ENCODE measurements around the gene LINGO4. TPM values are rescaled to one million over a fixed set of nuclear protein-coding genes. Genes with fewer than 3 reads are reported as not detected.

The LINGO4 gene
- total RNA-seq, 1 donor from 2014 or later, result under 0.01 TPM

DNA sequence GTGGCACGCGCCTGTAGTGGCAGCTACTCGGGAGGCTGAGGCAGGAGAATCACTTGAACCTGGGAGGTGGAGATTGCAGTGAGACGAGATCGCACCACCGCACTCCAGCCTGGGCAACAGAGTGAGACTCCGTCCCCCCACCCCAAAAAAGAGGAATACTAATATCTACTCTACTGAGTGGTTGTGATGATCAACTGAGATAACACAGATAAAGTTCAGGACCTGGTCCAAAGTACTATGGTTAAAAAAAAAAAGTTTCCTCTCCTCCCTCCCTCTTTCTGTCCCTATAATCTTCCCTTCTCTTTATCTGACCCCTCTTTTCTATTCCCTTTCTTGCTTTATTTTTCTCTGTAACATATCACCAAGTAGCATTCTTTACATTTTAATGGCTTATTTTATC, 30.4 kb upstream of the LINGO4 start:
- H3K27me3 ChIP-seq (ENCODE audit: control insufficient read depth in 3 of 3, insufficient read depth in 3 of 3, low read length in 3 of 3), result peaks cover 19 to 34% (median 33%) of the 10 kb centered on the region in 3 donors
- no peak overlapping the region for H3K27ac ChIP-seq (ENCODE audit: low read depth, low read length)
- H3K4me1 ChIP-seq (ENCODE audit: control insufficient read depth in 3 of 3, insufficient read depth in 3 of 3, low read length in 3 of 3), result peaks cover 25 to 57% (median 38%) of the 10 kb centered on the region in 3 donors
- H3K36me3 ChIP-seq (ENCODE audit: control insufficient read depth in 3 of 3, insufficient read depth in 3 of 3, low read length in 3 of 3), result peaks cover 0 to 2% (median 0%) of the 10 kb centered on the region in 3 donors
- no peaks in the 10 kb centered on the region for H3K9me3 ChIP-seq (ENCODE audit: control insufficient read depth in 3 of 3, low read length in 3 of 3)
- no peak overlapping the region for H3K9ac ChIP-seq (ENCODE audit: low read depth in 1 of 3, low read length in 3 of 3)
- no peak overlapping the region for H3K4me3 ChIP-seq (ENCODE audit: low read length in 3 of 3)

DNA sequence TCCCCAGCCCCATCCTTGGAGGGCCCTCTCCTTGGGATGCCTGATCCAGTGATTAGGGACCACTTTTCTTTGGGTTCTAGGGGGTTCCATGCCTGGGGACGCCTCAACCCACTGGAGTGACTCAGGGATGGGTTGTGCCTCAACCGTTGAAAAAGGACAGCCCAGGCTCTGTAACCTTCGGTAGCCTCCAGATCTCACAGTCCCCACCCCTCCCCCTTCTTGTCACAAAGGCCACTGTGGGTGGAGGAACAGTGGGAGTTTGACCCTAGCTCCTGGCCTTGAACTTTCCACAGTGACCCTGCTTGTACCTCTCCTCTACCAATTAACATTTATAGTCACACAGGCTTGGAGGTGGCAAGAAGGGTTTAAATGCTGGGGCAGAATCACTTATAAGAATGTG, 29.0 kb upstream of the LINGO4 start:
- no peak overlapping the region for H3K4me3 ChIP-seq (ENCODE audit: low read length in 3 of 3)
- peaks cover 0 to 2% (median 0%) of the 10 kb centered on the region in 3 donors for H3K36me3 ChIP-seq (ENCODE audit: control insufficient read depth in 3 of 3, insufficient read depth in 3 of 3, low read length in 3 of 3)
- no peak overlapping the region for H3K27ac ChIP-seq (ENCODE audit: low read depth, low read length)
- no peaks in the 10 kb centered on the region for H3K9me3 ChIP-seq (ENCODE audit: control insufficient read depth in 3 of 3, low read length in 3 of 3)
- peaks cover 36 to 65% (median 44%) of the 10 kb centered on the region in 3 donors for H3K4me1 ChIP-seq (ENCODE audit: control insufficient read depth in 3 of 3, insufficient read depth in 3 of 3, low read length in 3 of 3)
- H3K27me3 ChIP-seq (ENCODE audit: control insufficient read depth in 3 of 3, insufficient read depth in 3 of 3, low read length in 3 of 3), result peaks cover 13 to 23% (median 19%) of the 10 kb centered on the region in 3 donors
- peak overlapping the region in 1 of 3 donors; percentile 45 for H3K9ac ChIP-seq (ENCODE audit: low read depth in 1 of 3, low read length in 3 of 3)

DNA sequence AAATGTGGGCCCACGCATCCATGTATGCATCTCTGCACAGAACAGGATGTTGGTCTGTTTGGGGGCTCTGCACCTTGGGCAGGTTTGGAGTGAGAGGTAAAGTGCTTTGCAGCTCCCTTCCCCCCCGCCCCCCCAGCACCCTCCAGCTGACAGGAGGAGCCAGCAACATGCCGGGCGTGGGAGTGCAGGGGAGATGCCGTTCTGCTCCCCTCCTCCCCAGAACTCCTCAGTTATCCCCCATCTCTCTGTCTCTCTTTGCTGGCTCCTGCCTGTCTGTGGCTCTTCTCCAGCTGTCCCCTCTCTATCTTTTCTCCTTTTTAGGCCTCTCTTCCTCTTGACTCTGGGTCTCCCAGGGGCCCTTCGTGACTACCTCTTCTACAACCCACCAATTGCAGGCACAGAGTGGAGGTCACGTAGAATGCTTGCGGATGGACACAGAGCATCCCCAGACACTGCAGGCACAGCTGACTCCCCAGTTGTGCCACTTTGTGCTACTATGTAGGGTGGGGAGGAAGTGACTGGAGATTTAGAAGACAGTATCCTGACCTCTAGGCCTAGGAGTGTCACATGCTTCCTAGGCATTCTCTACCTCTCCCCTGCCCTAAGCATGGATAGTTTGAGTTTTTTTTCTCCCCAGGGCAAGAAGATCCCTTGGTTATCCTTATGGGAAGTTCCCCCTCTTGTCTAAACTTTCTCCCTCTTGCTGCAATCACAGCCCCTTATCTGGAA, 28.1 kb upstream of the LINGO4 start:
- peak overlapping the region; percentile 23 to 76 (median 63) for H3K9ac ChIP-seq (ENCODE audit: low read depth in 1 of 3, low read length in 3 of 3)

DNA sequence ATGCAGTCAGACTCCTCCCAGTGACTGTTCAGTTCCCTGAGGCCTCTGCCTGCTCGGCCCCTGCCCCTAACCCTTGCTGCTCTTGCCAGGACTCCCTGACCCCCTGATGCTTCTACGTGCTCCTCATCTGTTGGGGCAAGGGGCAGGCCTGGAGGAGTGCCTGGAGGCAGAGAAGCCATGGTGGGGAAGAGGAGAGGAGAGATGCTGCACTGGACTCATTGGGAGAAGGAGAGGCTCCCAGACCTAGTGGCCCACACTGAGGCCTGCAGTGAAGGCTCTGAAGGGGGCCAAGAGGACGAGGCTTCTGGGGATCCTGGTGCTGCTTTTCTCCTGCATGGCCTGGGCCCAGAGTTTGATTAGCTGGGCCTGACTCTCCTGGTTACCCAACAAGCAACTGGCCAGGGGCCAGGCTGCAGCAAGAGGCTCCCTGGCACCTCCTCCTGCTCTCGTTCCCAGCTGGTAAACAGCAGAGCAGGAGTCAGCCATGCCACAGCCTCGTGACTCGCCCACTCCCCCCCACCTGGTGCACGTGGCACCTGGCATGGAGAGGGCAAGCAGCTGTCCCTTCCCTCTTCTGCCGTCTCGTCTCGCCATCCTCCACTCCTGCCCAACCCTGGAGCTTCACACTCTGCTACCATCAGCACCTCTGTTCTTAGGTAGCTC, 27.2 kb upstream of the LINGO4 start:
- peak overlapping the region; percentile 38 to 87 (median 85) for H3K4me3 ChIP-seq (ENCODE audit: low read length in 3 of 3)
- peak overlapping the region; percentile 96 for H3K27ac ChIP-seq (ENCODE audit: low read depth, low read length)
- H3K9ac ChIP-seq (ENCODE audit: low read depth in 1 of 3, low read length in 3 of 3), result peak overlapping the region; percentile 27 to 100 (median 40)
- H3K4me1 ChIP-seq (ENCODE audit: control insufficient read depth in 3 of 3, insufficient read depth in 3 of 3, low read length in 3 of 3), result peaks cover 41 to 69% (median 53%) of the 10 kb centered on the region in 3 donors
- no peaks in the 10 kb centered on the region for H3K9me3 ChIP-seq (ENCODE audit: control insufficient read depth in 3 of 3, low read length in 3 of 3)
- H3K36me3 ChIP-seq (ENCODE audit: control insufficient read depth in 3 of 3, insufficient read depth in 3 of 3, low read length in 3 of 3), result peaks cover 4 to 7% (median 6%) of the 10 kb centered on the region in 3 donors
- H3K27me3 ChIP-seq (ENCODE audit: control insufficient read depth in 3 of 3, insufficient read depth in 3 of 3, low read length in 3 of 3), result peaks cover 4 to 8% (median 5%) of the 10 kb centered on the region in 3 donors

More for the DNA sequence above, 28.1 kb upstream of the LINGO4 start:
- H3K4me3 ChIP-seq (ENCODE audit: low read length in 3 of 3), result peak overlapping the region; percentile 24 to 38 (median 35)
- H3K36me3 ChIP-seq (ENCODE audit: control insufficient read depth in 3 of 3, insufficient read depth in 3 of 3, low read length in 3 of 3), result peaks cover 0 to 3% (median 2%) of the 10 kb centered on the region in 3 donors
- H3K4me1 ChIP-seq (ENCODE audit: control insufficient read depth in 3 of 3, insufficient read depth in 3 of 3, low read length in 3 of 3), result peaks cover 42 to 68% (median 50%) of the 10 kb centered on the region in 3 donors
- no peaks in the 10 kb centered on the region for H3K9me3 ChIP-seq (ENCODE audit: control insufficient read depth in 3 of 3, low read length in 3 of 3)
- H3K27ac ChIP-seq (ENCODE audit: low read depth, low read length), result peak overlapping the region; percentile 96
- peaks cover 7 to 14% (median 13%) of the 10 kb centered on the region in 3 donors for H3K27me3 ChIP-seq (ENCODE audit: control insufficient read depth in 3 of 3, insufficient read depth in 3 of 3, low read length in 3 of 3)

DNA sequence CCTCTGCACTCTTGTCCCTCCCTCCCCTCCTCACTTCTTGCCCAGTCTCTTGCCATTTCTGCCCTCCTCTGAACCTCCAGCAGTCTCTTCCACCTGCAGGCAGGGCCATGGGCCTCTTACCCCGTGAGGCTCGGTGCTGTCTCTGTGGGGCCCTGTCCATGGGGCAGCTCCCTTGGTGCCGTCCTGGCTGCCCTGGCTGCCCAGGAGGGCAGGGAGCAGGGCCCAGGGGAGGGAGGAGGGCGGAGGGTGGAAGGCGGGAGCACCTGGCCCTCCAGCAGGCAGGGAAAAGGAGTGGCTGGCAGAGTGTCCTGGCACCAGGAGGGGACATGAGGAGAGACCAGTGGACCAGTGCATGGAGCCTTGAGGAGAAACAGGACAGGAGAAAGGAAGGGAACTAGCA, 26.4 kb upstream of the LINGO4 start, which contains the start of gene RORC:
Gene RORC (minus strand): TSS at position 198 of the 400 bp plus-strand sequence. CDS start 38 bp downstream, at position 160.
- Histone ChIP-seq H3K9ac (ENCODE audit: low read depth in 1 of 3, low read length in 3 of 3) (peak within 1 kb of the TSS; percentile 95 to 100 (median 96)), H3K9me3 (ENCODE audit: control insufficient read depth in 3 of 3, low read length in 3 of 3) (no peaks in the 10 kb centered on the region), H3K36me3 (ENCODE audit: control insufficient read depth in 3 of 3, insufficient read depth in 3 of 3, low read length in 3 of 3) (peaks cover 4 to 8% (median 7%) of the 10 kb centered on the region in 3 donors), H3K27ac (ENCODE audit: low read depth, low read length) (peak within 1 kb of the TSS; percentile 96), H3K27me3 (ENCODE audit: control insufficient read depth in 3 of 3, insufficient read depth in 3 of 3, low read length in 3 of 3) (no peaks in the 10 kb centered on the region), H3K4me3 (ENCODE audit: low read length in 3 of 3) (peak within 1 kb of the TSS; percentile 85 to 87 (median 85)), H3K4me1 (ENCODE audit: control insufficient read depth in 3 of 3, insufficient read depth in 3 of 3, low read length in 3 of 3) (peaks cover 41 to 73% (median 58%) of the 10 kb centered on the region in 3 donors)

DNA sequence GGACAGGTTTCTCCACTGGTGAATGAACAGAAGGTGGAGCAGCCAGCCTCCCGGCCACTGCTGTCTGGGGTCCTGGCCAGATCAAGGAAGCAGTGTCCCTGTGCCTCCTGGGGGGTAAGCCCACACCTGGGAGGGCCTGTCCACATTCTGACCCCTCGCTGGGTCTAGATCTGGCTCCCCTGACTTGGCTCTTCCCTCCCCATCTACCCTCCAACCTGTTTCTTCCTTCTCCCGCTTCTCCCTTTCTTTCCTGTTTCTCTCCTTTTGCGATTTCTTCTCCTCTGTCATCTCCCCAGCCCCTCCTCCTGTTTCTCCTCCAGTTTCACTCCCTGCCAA, 26.0 kb upstream of the LINGO4 start:
- Histone ChIP-seq H3K27ac (ENCODE audit: low read depth, low read length) (peak overlapping the region; percentile 96), H3K36me3 (ENCODE audit: control insufficient read depth in 3 of 3, insufficient read depth in 3 of 3, low read length in 3 of 3) (peaks cover 4 to 8% (median 7%) of the 10 kb centered on the region in 3 donors)

DNA sequence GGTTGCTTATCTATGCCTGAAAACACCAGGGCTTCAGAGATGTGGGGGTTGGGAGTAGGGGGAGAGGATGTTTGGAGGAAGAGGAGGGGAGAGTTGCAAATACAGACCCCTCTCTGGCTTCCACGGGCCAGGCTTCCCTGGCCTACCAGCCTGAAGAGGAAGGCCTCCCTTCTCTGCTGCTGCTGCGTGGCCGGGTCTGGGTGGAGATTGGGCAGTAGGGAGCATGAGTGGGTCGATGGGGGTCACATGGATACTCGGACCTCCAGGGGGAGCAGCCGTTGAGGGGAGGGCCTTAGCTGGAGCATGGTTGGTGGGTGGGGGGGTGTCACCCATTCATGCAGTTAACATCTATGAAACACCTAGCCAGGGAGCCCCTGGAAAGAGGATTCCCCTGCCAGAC, 24.8 kb upstream of the LINGO4 start:
- peak overlapping the region; percentile 5 to 87 (median 85) for H3K4me3 ChIP-seq (ENCODE audit: low read length in 3 of 3)

More for the DNA sequence above, 26.0 kb upstream of the LINGO4 start:
- Histone ChIP-seq H3K9ac (ENCODE audit: low read depth in 1 of 3, low read length in 3 of 3) (peak overlapping the region; percentile 95 to 100 (median 96)), H3K9me3 (ENCODE audit: control insufficient read depth in 3 of 3, low read length in 3 of 3) (no peaks in the 10 kb centered on the region), H3K4me3 (ENCODE audit: low read length in 3 of 3) (peak overlapping the region; percentile 85 to 87 (median 85)), H3K4me1 (ENCODE audit: control insufficient read depth in 3 of 3, insufficient read depth in 3 of 3, low read length in 3 of 3) (peaks cover 43 to 75% (median 60%) of the 10 kb centered on the region in 3 donors), H3K27me3 (ENCODE audit: control insufficient read depth in 3 of 3, insufficient read depth in 3 of 3, low read length in 3 of 3) (no peaks in the 10 kb centered on the region)

DNA sequence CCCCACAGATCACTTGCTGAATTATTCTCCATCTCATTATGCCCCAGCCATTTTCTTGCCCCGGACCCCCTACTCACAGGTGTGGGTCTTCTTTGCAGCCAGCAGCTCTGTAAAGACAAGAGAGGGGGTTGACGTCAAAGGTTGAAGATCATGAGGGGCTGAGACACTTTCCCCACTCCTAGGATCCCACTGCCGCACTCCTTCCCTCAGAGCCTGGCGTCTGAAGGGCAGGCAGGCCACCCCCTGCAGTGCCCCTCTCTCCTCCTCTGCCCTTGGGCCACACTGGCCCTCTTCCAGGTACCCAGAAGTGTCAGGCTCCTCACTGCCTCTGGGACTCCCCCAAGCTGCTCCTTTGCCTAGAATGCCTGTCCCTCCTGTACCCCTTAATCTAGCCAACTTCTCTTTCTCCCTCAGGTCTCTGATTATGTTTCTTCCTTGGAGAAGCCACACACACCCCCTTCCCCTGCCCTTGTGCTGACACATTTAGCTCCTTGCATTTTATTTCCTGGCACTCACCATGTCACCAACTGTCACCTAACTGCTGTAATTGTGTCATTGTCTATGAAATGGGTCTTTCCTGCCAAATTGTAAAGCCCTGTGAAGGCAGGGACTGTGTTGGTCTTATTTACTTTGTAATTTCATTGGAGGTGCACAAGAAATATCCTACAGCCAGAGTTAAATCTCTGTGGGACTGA, 24.3 kb upstream of the LINGO4 start:
- no peaks in the 10 kb centered on the region for H3K9me3 ChIP-seq (ENCODE audit: control insufficient read depth in 3 of 3, low read length in 3 of 3)
- H3K9ac ChIP-seq (ENCODE audit: low read depth in 1 of 3, low read length in 3 of 3), result peak overlapping the region in 1 of 3 donors; percentile 81
- peak overlapping the region; percentile 96 for H3K27ac ChIP-seq (ENCODE audit: low read depth, low read length)
- peaks cover 4 to 8% (median 7%) of the 10 kb centered on the region in 3 donors for H3K36me3 ChIP-seq (ENCODE audit: control insufficient read depth in 3 of 3, insufficient read depth in 3 of 3, low read length in 3 of 3)
- H3K27me3 ChIP-seq (ENCODE audit: control insufficient read depth in 3 of 3, insufficient read depth in 3 of 3, low read length in 3 of 3), result no peaks in the 10 kb centered on the region
- peaks cover 57 to 91% (median 78%) of the 10 kb centered on the region in 3 donors for H3K4me1 ChIP-seq (ENCODE audit: control insufficient read depth in 3 of 3, insufficient read depth in 3 of 3, low read length in 3 of 3)
- peak overlapping the region; percentile 7 to 87 (median 85) for H3K4me3 ChIP-seq (ENCODE audit: low read length in 3 of 3)

More for the DNA sequence above, 24.8 kb upstream of the LINGO4 start:
- Histone ChIP-seq H3K4me1 (ENCODE audit: control insufficient read depth in 3 of 3, insufficient read depth in 3 of 3, low read length in 3 of 3) (peaks cover 53 to 85% (median 72%) of the 10 kb centered on the region in 3 donors), H3K36me3 (ENCODE audit: control insufficient read depth in 3 of 3, insufficient read depth in 3 of 3, low read length in 3 of 3) (peaks cover 4 to 8% (median 7%) of the 10 kb centered on the region in 3 donors), H3K9ac (ENCODE audit: low read depth in 1 of 3, low read length in 3 of 3) (peak overlapping the region; percentile 2 to 81 (median 55)), H3K27me3 (ENCODE audit: control insufficient read depth in 3 of 3, insufficient read depth in 3 of 3, low read length in 3 of 3) (no peaks in the 10 kb centered on the region), H3K9me3 (ENCODE audit: control insufficient read depth in 3 of 3, low read length in 3 of 3) (no peaks in the 10 kb centered on the region), H3K27ac (ENCODE audit: low read depth, low read length) (peak overlapping the region; percentile 96)

DNA sequence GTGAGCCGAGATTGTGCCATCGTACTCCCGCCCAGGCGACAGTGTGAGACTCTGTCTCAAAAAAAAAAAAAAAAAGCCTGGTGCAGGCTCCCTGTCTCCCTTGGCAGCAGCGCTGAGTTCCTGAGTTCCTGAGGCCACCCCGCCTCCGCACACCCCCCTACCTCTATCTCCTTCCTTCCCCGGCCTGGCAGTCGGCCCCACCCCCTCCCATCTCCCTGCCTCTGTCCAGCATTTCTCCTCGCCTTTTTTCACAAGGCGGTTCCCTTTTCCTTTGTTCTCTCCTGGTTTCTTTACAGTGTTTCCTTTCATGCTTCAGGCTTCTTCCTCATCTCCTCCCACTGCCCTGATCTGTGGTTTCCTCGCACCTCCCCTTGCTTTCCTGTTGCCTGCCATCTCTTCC, 23.7 kb upstream of the LINGO4 start:
- Histone ChIP-seq H3K27ac (ENCODE audit: low read depth, low read length) (peak overlapping the region; percentile 2), H3K4me1 (ENCODE audit: control insufficient read depth in 3 of 3, insufficient read depth in 3 of 3, low read length in 3 of 3) (peaks cover 57 to 88% (median 79%) of the 10 kb centered on the region in 3 donors)

More for the DNA sequence above, 23.7 kb upstream of the LINGO4 start:
- peak overlapping the region in 1 of 3 donors; percentile 81 for H3K9ac ChIP-seq (ENCODE audit: low read depth in 1 of 3, low read length in 3 of 3)
- H3K27me3 ChIP-seq (ENCODE audit: control insufficient read depth in 3 of 3, insufficient read depth in 3 of 3, low read length in 3 of 3), result no peaks in the 10 kb centered on the region
- no peaks in the 10 kb centered on the region for H3K9me3 ChIP-seq (ENCODE audit: control insufficient read depth in 3 of 3, low read length in 3 of 3)
- H3K4me3 ChIP-seq (ENCODE audit: low read length in 3 of 3), result peak overlapping the region in 1 of 3 donors; percentile 87
- H3K36me3 ChIP-seq (ENCODE audit: control insufficient read depth in 3 of 3, insufficient read depth in 3 of 3, low read length in 3 of 3), result peaks cover 4 to 8% (median 7%) of the 10 kb centered on the region in 3 donors

Measured in skeletal muscle tissue (tissue), 4 donors.